ENCODE measurements around the gene SEMA6C. TPM values are rescaled to one million over a fixed set of nuclear protein-coding genes. Genes with fewer than 3 reads are reported as not detected.

The SEMA6C gene
- total and polyA plus RNA-seq, 2 of the 13 experiments (the other 11 are each of a cell fraction or from before 2014, with no cell fraction given): 1.4 to 2.9 TPM

DNA sequence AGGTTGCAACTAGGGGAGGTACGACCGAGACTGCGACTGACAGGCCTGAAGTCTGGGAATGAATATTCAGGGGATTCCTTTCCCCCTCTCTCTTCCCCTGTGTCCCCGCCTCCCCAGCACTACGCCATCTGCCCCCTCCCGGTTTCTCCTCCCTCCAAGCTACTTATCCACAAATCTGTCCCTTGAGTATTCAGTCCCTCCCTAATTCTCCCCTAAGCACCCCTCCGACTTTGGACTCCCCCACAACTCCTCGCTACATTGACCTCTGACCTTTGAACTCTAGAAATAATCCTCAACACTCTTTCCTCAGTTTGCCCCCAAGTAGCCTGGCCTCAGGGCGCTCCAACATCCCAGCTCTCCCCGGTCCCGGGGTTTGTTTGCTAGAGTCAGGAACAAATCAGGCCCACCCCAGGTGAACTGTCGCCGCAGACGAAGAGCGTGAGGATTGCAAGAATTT is 18.9 kb upstream of the SEMA6C start (continued):
- TF ChIP-seq, protein P1, sequence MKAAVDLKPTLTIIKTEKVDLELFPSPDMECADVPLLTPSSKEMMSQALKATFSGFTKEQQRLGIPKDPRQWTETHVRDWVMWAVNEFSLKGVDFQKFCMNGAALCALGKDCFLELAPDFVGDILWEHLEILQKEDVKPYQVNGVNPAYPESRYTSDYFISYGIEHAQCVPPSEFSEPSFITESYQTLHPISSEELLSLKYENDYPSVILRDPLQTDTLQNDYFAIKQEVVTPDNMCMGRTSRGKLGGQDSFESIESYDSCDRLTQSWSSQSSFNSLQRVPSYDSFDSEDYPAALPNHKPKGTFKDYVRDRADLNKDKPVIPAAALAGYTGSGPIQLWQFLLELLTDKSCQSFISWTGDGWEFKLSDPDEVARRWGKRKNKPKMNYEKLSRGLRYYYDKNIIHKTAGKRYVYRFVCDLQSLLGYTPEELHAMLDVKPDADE (CRISPR knock-in tag; IDR thresholded peaks at IDR 0.05): no peak
- TF ChIP-seq ZNF230 (CRISPR knock-in tag; IDR thresholded peaks at IDR 0.05): 0 out of 2 replicates have a peak, but pooled peaks have one; percentile 37
- TF ChIP-seq, protein P2, sequence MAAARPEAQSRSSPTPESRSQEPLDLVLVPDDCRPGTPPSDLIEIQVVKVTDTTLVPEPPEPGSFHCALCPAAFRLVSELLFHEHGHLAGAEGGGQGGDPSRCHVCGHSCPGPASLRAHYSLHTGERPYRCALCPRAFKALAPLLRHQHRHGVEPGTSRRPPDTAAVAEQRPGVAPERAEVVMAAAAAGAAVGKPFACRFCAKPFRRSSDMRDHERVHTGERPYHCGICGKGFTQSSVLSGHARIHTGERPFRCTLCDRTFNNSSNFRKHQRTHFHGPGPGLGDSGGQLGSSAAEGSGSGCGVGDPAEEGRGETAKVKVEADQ (CRISPR knock-in tag; IDR thresholded peaks at IDR 0.05; ENCODE audit: borderline replicate concordance): no peak
- peak in 1 of 2 experiments; percentile 78; a peak in 2 of 4 replicates for TF ChIP-seq NR2F1 (CRISPR knock-in tag; IDR thresholded peaks at IDR 0.05)
- no peak for TF ChIP-seq RBAK (CRISPR knock-in tag; IDR thresholded peaks at IDR 0.05)
- peak; percentile 56; the same call in 1 of the 2 replicates for TF ChIP-seq ZNF225 (CRISPR knock-in tag; IDR thresholded peaks at IDR 0.05)
- TF ChIP-seq U2AF2 (IDR thresholded peaks at IDR 0.05; ENCODE audit: low read depth, low read length): no peak
- TF ChIP-seq, protein P3, sequence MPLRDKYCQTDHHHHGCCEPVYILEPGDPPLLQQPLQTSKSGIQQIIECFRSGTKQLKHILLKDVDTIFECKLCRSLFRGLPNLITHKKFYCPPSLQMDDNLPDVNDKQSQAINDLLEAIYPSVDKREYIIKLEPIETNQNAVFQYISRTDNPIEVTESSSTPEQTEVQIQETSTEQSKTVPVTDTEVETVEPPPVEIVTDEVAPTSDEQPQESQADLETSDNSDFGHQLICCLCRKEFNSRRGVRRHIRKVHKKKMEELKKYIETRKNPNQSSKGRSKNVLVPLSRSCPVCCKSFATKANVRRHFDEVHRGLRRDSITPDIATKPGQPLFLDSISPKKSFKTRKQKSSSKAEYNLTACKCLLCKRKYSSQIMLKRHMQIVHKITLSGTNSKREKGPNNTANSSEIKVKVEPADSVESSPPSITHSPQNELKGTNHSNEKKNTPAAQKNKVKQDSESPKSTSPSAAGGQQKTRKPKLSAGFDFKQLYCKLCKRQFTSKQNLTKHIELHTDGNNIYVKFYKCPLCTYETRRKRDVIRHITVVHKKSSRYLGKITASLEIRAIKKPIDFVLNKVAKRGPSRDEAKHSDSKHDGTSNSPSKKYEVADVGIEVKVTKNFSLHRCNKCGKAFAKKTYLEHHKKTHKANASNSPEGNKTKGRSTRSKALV (CRISPR knock-in tag; IDR thresholded peaks at IDR 0.05): no peak
- TF ChIP-seq, protein P4, sequence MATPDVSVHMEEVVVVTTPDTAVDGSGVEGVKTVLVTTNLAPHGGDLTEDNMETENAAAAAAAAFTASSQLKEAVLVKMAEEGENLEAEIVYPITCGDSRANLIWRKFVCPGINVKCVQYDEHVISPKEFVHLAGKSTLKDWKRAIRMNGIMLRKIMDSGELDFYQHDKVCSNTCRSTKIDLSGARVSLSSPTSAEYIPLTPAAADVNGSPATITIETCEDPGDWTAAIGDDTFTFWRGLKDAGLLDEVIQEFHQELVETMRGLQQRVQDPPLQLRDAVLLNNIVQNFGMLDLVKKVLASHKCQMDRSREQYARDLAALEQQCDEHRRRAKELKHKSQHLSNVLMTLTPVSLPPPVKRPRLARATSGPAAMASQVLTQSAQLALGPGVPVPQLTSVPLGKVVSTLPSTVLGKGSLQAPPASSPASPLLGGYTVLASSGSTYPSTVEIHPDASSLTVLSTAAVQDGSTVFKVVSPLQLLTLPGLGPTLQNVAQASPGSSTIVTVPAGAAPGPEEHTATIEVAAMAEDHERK (CRISPR knock-in tag; IDR thresholded peaks at IDR 0.05; ENCODE audit: low read depth): no peak
- no peak for TF ChIP-seq FOXP1 (IDR thresholded peaks at IDR 0.05)
- TF ChIP-seq FOXP1 (CRISPR knock-in tag; IDR thresholded peaks at IDR 0.05): no peak
- no peak for TF ChIP-seq CBFB (CRISPR knock-in tag; IDR thresholded peaks at IDR 0.05)
- TF ChIP-seq NFRKB (IDR thresholded peaks at IDR 0.05): no peak
- TF ChIP-seq ZNF703 (CRISPR knock-in tag; IDR thresholded peaks at IDR 0.05; ENCODE audit: borderline replicate concordance): no peak
- no peak for TF ChIP-seq PRMT3 (CRISPR knock-in tag; IDR thresholded peaks at IDR 0.05; ENCODE audit: borderline replicate concordance, low read depth)
- TF ChIP-seq NFE2L1 (CRISPR knock-in tag; IDR thresholded peaks at IDR 0.05; ENCODE audit: borderline replicate concordance): no peak
- TF ChIP-seq XBP1 (CRISPR knock-in tag; IDR thresholded peaks at IDR 0.05): no peak
- TF ChIP-seq ZNF83 (CRISPR knock-in tag; IDR thresholded peaks at IDR 0.05; ENCODE audit: borderline replicate concordance): no peak
- TF ChIP-seq ZNF24 (IDR thresholded peaks at IDR 0.05): no peak
- no peak for TF ChIP-seq RXRB (CRISPR knock-in tag; IDR thresholded peaks at IDR 0.05; ENCODE audit: borderline replicate concordance)
- no peak for TF ChIP-seq MATR3 (CRISPR knock-in tag; IDR thresholded peaks at IDR 0.05)
- TF ChIP-seq MIER2 (CRISPR knock-in tag; IDR thresholded peaks at IDR 0.05): no peak
- TF ChIP-seq, protein P5, sequence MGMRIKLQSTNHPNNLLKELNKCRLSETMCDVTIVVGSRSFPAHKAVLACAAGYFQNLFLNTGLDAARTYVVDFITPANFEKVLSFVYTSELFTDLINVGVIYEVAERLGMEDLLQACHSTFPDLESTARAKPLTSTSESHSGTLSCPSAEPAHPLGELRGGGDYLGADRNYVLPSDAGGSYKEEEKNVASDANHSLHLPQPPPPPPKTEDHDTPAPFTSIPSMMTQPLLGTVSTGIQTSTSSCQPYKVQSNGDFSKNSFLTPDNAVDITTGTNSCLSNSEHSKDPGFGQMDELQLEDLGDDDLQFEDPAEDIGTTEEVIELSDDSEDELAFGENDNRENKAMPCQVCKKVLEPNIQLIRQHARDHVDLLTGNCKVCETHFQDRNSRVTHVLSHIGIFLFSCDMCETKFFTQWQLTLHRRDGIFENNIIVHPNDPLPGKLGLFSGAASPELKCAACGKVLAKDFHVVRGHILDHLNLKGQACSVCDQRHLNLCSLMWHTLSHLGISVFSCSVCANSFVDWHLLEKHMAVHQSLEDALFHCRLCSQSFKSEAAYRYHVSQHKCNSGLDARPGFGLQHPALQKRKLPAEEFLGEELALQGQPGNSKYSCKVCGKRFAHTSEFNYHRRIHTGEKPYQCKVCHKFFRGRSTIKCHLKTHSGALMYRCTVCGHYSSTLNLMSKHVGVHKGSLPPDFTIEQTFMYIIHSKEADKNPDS (CRISPR knock-in tag; IDR thresholded peaks at IDR 0.05): no peak
- TF ChIP-seq ZNF264 (CRISPR knock-in tag; IDR thresholded peaks at IDR 0.05): no peak
- TF ChIP-seq NAIF1 (CRISPR knock-in tag; IDR thresholded peaks at IDR 0.05; ENCODE audit: borderline replicate concordance): no peak
- no peak for TF ChIP-seq IRX3 (CRISPR knock-in tag; IDR thresholded peaks at IDR 0.05; ENCODE audit: borderline replicate concordance, low read depth)
